ENCODE results near the gene SORL1.

- TF ChIP-seq, protein P1, sequence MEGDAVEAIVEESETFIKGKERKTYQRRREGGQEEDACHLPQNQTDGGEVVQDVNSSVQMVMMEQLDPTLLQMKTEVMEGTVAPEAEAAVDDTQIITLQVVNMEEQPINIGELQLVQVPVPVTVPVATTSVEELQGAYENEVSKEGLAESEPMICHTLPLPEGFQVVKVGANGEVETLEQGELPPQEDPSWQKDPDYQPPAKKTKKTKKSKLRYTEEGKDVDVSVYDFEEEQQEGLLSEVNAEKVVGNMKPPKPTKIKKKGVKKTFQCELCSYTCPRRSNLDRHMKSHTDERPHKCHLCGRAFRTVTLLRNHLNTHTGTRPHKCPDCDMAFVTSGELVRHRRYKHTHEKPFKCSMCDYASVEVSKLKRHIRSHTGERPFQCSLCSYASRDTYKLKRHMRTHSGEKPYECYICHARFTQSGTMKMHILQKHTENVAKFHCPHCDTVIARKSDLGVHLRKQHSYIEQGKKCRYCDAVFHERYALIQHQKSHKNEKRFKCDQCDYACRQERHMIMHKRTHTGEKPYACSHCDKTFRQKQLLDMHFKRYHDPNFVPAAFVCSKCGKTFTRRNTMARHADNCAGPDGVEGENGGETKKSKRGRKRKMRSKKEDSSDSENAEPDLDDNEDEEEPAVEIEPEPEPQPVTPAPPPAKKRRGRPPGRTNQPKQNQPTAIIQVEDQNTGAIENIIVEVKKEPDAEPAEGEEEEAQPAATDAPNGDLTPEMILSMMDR (IDR thresholded peaks at IDR 0.05): no peak
- TF ChIP-seq POLR2AphosphoS5 (IDR thresholded peaks at IDR 0.05; ENCODE audit: insufficient read depth in 1 of 2, low read depth in 1 of 2): no peak
Observed at GRCh38 chr11:121414141-121414913, 37.8 kb upstream of the SORL1 start.
